Head of caudate nucleus (tissue), 42 donors: ENCODE measurements around the gene TBC1D17.

Source experiments
- DNase-seq, 42 donors: peaks; one replicate each; pipeline versions ENCODE4 v3.0.0 to v3.0.0-alpha.2; 2020 to 2021; ENCODE audit warnings: mixed read lengths in 7 of 42
- intact Hi-C: fragments of 100-400 bp; cut with DNase I; formaldehyde crosslinking; loops from one replicate; pipeline ENCODE4 v1.15.0; 2022

Gene TBC1D17

GRCh38 chr19:49927526-49928264 lies 50.2 kb downstream of the TBC1D17 start:
- intact Hi-C loops: no loop called here

GRCh38 chr19:49929121-49929610 lies 51.7 kb downstream of the TBC1D17 start, which contains the start of the genes ATF5 and NUP62:
TSS of gene ATF5 (plus strand) at chr19:49929205. CDS start at chr19:49930851, 1,646 bp downstream.
TSS of gene NUP62 (minus strand) at chr19:49929504. CDS start at chr19:49909807, 19,697 bp downstream.
- intact Hi-C loops: no loop called here
- peak in 41 of 42 donors; percentile 65 to 94 (median 84) for DNase-seq

More at GRCh38 chr19:49927526-49928264, 50.2 kb downstream of the TBC1D17 start:
- DNase-seq: no peak

GRCh38 chr19:49929611-49930482 lies 52.3 kb downstream of the TBC1D17 start:
- intact Hi-C loops: no loop called here
- DNase-seq: peak; percentile 83 to 99 (median 95)

- no peak for DNase-seq
- intact Hi-C loops: no loop called here
Observed at GRCh38 chr19:49930483-49931011, 53.0 kb downstream of the TBC1D17 start.

- DNase-seq: no peak
- intact Hi-C loops: no loop called here
Observed at GRCh38 chr19:49931293-49932040, 54.0 kb downstream of the TBC1D17 start.

- intact Hi-C loops: no loop called here
- DNase-seq: no peak
Observed at GRCh38 chr19:49932041-49932451, 54.5 kb downstream of the TBC1D17 start.

- DNase-seq: no peak
- intact Hi-C loops: no loop called here
Observed at GRCh38 chr19:49932731-49933131, 55.2 kb downstream of the TBC1D17 start.

GRCh38 chr19:49933643-49934042 lies 56.1 kb downstream of the TBC1D17 start:
- intact Hi-C loops: no loop called here
- no peak for DNase-seq

- intact Hi-C loops: loop anchor here (2.0 kb wide), 1 partner anchor 44 kb away; no protein-coding TSS in a partner anchor
- no peak for DNase-seq
Observed at GRCh38 chr19:49936549-49936948, 59.0 kb downstream of the TBC1D17 start.

GRCh38 chr19:49937750-49938381 lies 60.4 kb downstream of the TBC1D17 start:
- peak; percentile 57 to 93 (median 82) for DNase-seq

More at GRCh38 chr19:49937750-49938381, 60.4 kb downstream of the TBC1D17 start:
- intact Hi-C loops: loop anchor here (2.0 kb wide), 1 partner anchor 43 kb away; no protein-coding TSS in a partner anchor
